NCI-H2081 treated with DMSO at 0.1 percent for 48 hours (cell line): Measurements from ENCODE around the gene RTL1.

ENCODE experiments used
- DNase-seq: peaks from one replicate; lab custom pipeline; 2025; lab: John Stamatoyannopoulos, UW

RTL1 gene

GRCh38 chr14:100834794-100835547, 68.6 kb downstream of the RTL1 start:
- DNase-seq: no peak

- no peak for DNase-seq
These were observed 69.3 kb downstream of the RTL1 start for GRCh38 chr14:100834082-100834793.

GRCh38 chr14:100832311-100832960, 71.1 kb downstream of the RTL1 start:
- DNase-seq: no peak

- no peak for DNase-seq
These were observed 72.8 kb downstream of the RTL1 start for GRCh38 chr14:100830681-100831080.
